NAMALWA (cell line): Measurements from ENCODE around the gene CDH6.

ENCODE experiments used
- DNase-seq: peaks from one replicate; pipeline ENCODE4 v3.0.0-alpha.2; 2015; ENCODE audit warnings: low spot score

Gene CDH6

DNA sequence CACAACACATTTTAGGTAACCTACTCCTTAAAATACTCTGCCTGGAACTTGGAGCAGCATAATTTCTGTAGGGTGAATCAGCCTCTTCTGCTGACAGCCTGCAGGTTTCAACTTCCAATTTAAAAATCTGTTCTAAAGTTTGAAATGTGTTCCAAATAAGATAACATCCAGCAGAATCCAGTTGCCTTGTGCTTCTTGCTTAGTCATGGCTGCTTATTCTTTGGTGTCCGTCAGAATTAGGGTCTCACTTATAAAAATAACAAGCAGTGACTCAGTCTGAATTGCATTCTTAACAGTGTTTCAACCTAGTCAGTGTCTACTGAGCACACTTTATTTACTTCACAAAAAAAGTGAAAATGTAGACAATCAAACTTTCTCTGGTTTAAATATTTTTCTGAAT lies 3.7 kb downstream of the CDH6 start:
- DNase-seq = no peak

- no peak for DNase-seq
Observed at GRCh38 chr5:31204958-31205357, 11.5 kb downstream of the CDH6 start.

GRCh38 chr5:31208043-31208442 lies 14.6 kb downstream of the CDH6 start:
- DNase-seq = no peak

DNA sequence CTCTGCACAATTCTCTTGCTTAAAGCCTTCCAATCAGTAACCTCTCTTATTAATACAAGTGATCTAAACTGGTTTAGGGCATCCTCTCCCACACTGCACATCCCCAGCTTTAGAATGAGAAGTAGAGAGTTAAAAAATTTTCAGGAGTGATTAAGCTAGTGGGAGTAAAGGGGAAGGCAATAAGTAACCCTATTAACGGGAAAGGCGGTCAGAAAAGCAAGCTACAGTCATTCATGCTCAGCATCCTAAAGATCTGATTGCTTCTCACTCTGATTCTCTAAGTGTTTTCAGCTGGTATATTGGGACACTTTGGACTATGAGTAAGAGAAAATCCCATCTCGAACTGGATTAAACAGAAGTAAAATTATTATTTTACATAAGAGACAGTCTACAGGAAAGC lies 15.8 kb downstream of the CDH6 start:
- no peak for DNase-seq

GRCh38 chr5:31211098-31211497 lies 17.6 kb downstream of the CDH6 start:
- no peak for DNase-seq

DNA sequence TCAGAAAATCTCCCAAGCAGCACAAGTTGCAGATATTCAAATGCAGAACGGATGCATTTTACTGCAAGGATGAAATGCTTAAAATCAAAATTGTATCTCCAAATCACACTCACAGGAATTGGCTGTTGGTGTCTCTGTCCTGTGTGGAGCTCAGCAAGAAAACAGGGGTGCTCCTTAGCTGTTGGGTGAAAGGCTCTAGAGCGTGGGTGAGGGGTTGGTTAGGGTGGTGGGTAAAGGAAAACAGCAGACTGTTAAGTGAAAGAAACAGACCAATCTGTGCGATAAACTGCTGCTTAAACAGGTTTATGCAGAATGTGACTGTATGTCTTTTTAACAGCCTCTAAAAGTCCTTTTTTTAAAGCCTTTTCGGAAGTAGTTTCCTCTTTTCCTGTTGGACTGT lies 19.8 kb downstream of the CDH6 start:
- DNase-seq = no peak

- DNase-seq = no peak
Observed at GRCh38 chr5:31213705-31214121, 20.2 kb downstream of the CDH6 start.

GRCh38 chr5:31214229-31214628 lies 20.7 kb downstream of the CDH6 start:
- DNase-seq = no peak

GRCh38 chr5:31215236-31215635 lies 21.8 kb downstream of the CDH6 start:
- no peak for DNase-seq

DNA sequence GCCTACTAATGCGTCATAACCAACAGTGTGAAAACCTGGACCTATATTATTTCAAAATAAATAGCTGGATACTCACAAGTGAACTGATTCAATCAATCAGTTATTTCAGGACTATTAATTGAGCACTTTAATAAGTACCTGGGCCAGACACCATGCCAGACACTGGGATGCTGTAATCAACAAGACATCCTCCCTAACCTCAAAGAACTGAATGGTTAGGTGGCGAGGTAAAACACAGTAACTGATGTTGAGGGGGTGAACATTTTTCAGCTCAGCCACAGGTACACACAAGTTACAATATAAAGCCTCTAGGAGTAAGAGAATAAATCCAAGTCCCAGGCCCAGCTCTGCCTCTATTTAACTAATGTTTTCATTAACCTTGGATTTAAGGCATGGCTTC lies 24.0 kb downstream of the CDH6 start:
- DNase-seq = no peak

GRCh38 chr5:31218978-31219377 lies 25.5 kb downstream of the CDH6 start:
- no peak for DNase-seq

GRCh38 chr5:31221001-31221400 lies 27.5 kb downstream of the CDH6 start:
- no peak for DNase-seq

DNA sequence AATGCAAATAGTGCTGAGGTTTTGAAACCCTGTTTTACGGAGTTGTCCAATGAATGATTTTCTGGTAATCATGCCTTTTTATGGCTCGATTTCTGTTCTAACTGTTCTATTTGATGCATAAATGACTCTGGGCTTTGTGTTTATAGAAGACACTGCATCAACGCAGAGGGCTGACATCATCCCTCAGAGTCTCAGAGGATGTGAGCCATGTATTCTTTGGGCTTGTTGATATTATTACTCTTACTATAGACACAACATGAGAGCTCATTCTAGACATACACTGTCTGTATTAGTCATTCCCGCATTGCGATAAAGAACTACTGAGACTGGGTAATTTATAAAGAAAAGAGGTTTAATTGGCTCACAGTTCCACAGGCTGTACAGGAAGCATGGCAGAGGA lies 31.6 kb downstream of the CDH6 start:
- no peak for DNase-seq

GRCh38 chr5:31225613-31226012 lies 32.1 kb downstream of the CDH6 start:
- DNase-seq = no peak

DNA sequence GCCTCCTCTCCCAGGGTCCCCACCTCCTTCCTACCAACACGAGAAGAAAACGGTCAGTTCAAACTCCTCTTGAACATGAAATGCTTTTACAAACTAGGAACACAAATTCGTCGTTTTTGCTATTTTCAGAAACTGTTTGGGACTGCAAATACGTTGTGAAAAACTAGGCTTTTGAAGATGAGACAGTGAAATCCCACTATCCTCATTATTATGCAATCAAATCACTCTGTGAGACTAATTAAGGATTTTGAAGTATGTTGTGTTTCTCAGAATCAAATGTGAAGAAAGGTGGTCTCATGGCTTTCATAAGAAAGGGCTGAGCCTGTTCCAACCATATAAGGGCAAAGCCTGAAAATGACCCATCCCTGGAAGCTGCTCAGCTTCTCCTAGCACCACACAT lies 33.2 kb downstream of the CDH6 start:
- no peak for DNase-seq

GRCh38 chr5:31229266-31229665 lies 35.8 kb downstream of the CDH6 start:
- no peak for DNase-seq

GRCh38 chr5:31231177-31231838 lies 37.8 kb downstream of the CDH6 start:
- DNase-seq = no peak

DNA sequence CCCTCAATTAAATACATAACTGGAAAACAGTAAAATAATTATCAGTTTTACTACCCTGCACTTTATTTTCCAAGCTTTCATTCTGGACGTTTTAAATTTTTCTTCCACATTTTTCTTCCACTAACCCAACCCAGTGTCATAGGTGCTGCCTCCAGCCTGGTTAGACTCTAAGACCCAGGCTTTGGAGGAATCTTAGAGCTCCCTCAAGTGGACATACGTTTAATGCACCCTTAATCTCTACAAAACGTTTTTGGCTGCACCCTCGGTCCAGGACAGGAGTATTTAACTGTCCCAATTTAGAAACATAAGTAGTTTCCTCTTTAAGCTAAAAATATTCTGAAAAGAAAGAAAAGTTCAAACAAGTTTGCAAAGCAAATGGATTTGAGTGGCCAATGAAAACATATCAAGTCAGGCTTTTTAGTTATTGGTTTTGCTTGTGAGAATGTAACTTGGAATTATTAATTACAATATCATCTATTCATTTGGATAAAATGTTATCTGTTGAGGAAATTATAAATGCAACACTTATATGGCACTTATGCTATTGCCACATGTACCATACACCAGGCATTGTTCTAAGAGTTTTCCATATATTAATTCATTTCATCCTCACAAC lies 38.9 kb downstream of the CDH6 start:
- DNase-seq = peak; percentile 79

- peak; percentile 4 for DNase-seq
Observed at GRCh38 chr5:31235381-31235780, 41.9 kb downstream of the CDH6 start.

DNA sequence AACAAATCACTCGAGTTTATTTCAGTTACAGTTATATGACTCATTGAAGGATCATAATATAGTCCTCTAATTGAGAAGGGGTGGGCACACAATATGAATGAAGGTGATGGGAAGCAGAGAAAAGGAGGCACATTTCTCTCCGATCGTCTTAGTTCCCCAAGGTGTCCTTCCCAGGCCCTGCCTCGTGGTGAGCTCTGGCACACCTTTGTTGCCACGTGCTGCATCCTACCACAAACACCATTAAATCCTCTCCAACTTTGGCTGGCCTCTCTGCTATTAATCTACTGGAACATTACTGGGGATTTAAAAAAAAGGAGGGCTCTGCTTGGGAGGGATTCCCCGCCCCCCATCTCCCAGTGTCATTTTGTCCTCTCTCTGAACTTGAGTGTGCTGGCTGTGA lies 42.9 kb downstream of the CDH6 start:
- no peak for DNase-seq

DNA sequence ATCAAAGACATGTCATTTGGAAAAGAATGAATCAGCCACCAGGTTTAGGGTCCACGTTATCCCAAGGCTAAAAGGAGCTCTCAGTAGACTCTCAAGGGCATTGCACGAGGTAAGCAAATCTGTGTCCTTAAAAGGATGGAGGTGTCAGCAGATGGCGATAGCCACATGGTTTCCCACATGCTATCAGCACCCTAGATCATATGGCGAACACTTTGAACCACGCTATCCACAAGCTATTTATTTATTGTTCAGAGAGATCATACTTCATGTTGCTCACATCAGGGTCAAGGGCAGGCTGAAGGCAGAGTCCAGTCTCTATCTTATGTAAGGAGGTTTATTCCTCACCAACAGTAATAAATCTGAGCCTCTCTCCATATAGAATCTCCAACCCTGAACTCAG lies 43.7 kb downstream of the CDH6 start:
- DNase-seq = peak; percentile 6

- DNase-seq = no peak
Observed at GRCh38 chr5:31238497-31238896, 45.0 kb downstream of the CDH6 start.

- DNase-seq = no peak
Observed at GRCh38 chr5:31244921-31245320, 51.4 kb downstream of the CDH6 start.

DNA sequence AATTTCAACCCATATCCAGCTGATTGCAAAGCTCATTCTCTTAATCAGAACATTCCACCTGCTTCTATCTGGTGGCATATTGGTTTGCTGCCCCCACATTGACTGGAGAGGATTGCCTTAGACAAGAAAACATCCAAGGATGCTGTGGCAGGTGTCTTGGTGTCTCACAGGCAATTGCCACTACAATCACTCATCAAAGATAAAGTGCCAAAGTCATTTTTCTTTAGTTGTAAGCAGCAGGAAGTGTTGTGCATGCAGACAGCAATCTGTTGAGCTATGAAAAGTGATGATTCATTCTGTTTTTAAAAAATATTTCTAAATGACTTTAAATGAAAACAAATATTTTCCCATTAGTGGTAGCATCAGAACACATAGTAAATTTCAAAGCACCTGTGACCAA lies 53.9 kb downstream of the CDH6 start:
- DNase-seq = no peak
